ENCODE results near the gene PLA2G7.
A peak's percentile ranks its signal among the peaks of the same experiment; 100 is the strongest.
"Not testable (repeated sequence)": the region's sequence is repeated elsewhere in the genome, so short reads cannot be mapped to it uniquely, and the experiment has no call there.

Gene PLA2G7

DNA sequence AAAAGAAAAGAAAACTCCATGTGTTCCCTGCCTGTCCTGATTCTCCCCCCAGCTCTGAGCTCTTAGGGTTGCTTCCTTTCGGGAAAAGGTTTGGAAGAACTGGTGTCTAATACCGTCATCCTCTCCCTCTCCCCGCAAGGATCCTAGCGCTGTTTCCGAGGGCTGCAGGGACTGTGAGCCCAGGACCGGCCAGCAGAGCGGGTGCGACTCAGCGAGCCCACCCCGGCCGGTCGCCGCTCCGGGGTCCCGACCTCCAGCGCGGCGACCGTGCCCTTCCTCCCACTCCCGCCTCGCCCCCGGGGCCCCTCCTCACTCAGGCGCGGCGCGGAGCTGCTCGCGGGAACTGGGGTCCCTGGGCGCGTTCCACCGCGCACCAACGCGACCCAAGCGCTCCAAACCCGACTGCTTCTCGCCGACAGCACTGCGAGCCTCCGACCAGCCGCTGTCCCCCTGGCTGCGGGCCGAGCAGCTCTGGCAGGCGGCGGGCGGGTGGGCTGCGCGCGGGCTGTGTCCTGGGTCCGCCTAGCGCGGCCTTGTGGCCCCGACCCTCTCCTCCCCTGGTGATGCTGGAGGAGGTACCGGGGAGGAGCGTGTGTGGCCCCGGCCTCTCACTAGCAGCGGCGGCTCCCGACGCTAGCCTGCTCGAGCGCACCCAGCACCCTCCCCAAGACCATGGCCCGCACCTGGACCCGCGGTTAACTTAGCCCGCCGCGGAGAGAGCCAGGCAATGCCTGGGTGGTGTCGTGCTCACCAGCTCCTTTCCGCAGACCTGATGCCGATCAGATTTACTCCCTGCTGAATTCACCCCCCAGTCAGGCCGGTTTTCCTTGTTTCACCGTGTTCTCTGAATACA lies at the start of gene PLA2G7:
Gene PLA2G7, minus strand, starts transcription at position 509 of the 853 bp plus-strand sequence. CDS start 12,484 bp downstream, outside the sequence.
- Histone ChIP-seq H3K4me3 (ENCODE audit: insufficient read length, low read depth) (peak within 1 kb of the TSS; percentile 61), H3K9ac (ENCODE audit: insufficient read length, low read depth) (peak within 1 kb of the TSS; percentile 86), H3K4me1 (ENCODE audit: insufficient read depth, insufficient read length) (no peaks in the 10 kb centered on the region), H3K9me3 (ENCODE audit: insufficient read depth, low read length) (no peaks in the 10 kb centered on the region), H3K27me3 (ENCODE audit: insufficient read depth, insufficient read length) (peaks cover 11% of the 10 kb centered on the region), H3K36me3 (ENCODE audit: insufficient read depth, insufficient read length, low read length) (no peaks in the 10 kb centered on the region)
- TF ChIP-seq YY1 (IDR thresholded peaks at IDR 0.05; ENCODE audit: insufficient read depth, insufficient read length), result no peak
- TF ChIP-seq ZNF274 (IDR thresholded peaks at IDR 0.05; ENCODE audit: low read depth, low read length), result no peak
- no peak for TF ChIP-seq SUZ12 (IDR thresholded peaks at IDR 0.05; ENCODE audit: extremely low read depth, insufficient read depth, insufficient read length)
- no peak for DNase-seq (ENCODE audit: low read depth, low spot score)

DNA sequence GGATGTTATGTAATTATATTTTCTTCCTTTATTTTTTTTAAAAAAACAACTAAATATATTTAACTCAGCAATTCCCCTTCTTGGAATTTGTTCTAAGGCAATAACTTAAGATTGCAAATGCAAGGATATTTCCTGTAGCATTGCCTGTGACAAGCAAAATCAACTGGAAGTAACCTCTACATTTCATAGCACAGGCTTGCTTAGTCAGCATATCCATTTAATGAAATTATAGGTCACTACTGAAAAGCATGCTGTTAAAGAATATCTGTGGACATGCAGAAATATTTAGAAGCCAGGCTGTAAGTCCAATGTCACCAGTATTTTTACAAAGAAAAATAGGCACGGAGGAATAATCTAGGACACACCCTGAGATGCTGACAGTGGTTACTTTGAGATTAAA lies 49.4 kb upstream of the PLA2G7 start:
- H3K4me3 ChIP-seq (ENCODE audit: insufficient read length, low read depth), result no peak overlapping the region
- H3K9me3 ChIP-seq (ENCODE audit: insufficient read depth, low read length), result no peaks in the 10 kb centered on the region
- no peaks in the 10 kb centered on the region for H3K36me3 ChIP-seq (ENCODE audit: insufficient read depth, insufficient read length, low read length)
- TF ChIP-seq YY1 (IDR thresholded peaks at IDR 0.05; ENCODE audit: insufficient read depth, insufficient read length) (no peak), SUZ12 (IDR thresholded peaks at IDR 0.05; ENCODE audit: extremely low read depth, insufficient read depth, insufficient read length) (no peak), ZNF274 (IDR thresholded peaks at IDR 0.05; ENCODE audit: low read depth, low read length) (no peak)
- H3K9ac ChIP-seq (ENCODE audit: insufficient read length, low read depth), result no peak overlapping the region
- no peaks in the 10 kb centered on the region for H3K4me1 ChIP-seq (ENCODE audit: insufficient read depth, insufficient read length)
- DNase-seq (ENCODE audit: low read depth, low spot score), result no peak
- H3K27me3 ChIP-seq (ENCODE audit: insufficient read depth, insufficient read length), result no peaks in the 10 kb centered on the region

DNA sequence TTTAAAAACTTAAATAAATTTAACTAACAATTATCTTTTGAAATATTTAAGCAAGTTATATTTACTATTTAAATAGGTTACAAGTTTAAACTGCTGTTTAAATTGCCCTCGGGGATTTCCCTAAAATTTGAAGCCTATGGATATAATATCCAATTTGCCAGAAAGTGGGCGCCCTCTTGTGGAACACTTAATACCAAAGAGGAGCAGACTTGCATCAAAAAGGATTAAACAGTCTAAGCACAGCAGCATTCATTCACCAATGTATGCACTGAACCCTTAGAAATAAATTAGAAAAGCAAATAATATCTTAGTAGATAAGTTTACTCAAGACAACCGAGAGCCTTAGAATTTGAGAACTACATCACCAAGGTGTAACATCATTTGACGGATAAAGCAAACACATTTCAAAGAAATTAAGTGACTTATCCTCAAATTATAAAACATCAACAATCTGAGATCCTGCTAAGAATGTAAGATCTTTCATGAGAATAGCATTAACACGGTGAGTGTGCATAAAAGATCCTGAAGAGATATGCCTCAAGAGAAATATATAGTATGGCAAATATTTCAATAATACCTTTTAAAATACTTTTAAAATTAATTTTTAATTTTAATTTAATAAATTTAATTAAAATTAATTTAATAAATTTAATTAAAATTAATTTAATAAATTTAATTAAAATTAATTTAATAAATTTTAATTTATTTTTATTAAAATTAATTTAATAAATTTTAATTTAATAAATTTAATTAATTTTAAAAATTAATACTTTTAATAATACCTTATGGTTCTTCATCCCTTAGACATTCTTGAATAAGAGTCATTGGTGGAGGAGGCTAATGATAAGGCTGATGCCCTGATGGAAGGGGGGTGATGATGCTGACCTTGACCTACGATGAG lies 46.6 kb upstream of the PLA2G7 start:
- H3K27me3 ChIP-seq (ENCODE audit: insufficient read depth, insufficient read length), result no peaks in the 10 kb centered on the region
- peak; percentile 25 for DNase-seq (ENCODE audit: low read depth, low spot score)
- H3K4me3 ChIP-seq (ENCODE audit: insufficient read length, low read depth), result no peak overlapping the region
- H3K9ac ChIP-seq (ENCODE audit: insufficient read length, low read depth), result no peak overlapping the region
- TF ChIP-seq ZNF274 (IDR thresholded peaks at IDR 0.05; ENCODE audit: low read depth, low read length), result no peak
- no peaks in the 10 kb centered on the region for H3K9me3 ChIP-seq (ENCODE audit: insufficient read depth, low read length)
- no peaks in the 10 kb centered on the region for H3K4me1 ChIP-seq (ENCODE audit: insufficient read depth, insufficient read length)
- no peaks in the 10 kb centered on the region for H3K36me3 ChIP-seq (ENCODE audit: insufficient read depth, insufficient read length, low read length)

DNA sequence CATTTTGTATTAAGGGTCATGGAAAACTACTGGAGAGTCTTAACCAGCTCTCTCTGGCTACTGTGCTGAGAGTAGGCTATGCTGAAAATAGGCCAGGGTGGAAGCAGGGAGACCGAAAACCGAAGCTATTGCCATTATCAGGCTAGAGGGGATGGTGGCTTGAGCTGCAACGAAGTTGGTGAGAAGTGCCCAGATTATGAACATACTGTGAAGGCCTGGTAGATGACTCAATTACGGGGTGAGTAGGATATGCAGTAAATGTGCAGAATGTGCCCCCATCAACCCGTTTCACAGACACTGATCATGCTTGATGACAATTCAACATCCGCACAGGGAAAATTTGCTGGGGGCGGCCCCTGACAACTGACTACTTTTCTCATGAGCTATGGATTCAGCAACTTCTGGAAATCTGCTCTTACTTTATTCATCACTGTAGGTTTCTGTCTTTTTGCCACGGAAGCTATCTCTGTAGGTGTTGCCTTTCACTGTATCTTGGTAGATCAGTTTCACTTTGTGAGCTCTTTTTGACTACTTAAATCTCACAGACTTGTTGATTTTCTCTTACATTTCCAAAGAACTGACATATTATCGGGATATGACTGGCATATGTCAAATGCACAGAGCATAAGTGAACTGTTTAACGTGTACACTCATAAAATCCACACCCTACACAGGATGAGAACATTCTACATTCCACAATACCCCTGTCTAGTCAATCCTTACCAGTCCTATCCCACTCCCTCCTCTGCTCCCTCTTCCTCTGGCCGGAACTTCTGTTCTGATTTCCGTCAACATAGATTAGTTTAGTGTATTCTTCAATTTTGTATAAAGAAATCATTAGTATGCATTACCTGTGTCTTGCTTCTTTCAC lies 42.5 kb upstream of the PLA2G7 start:
- Histone ChIP-seq H3K27me3 (ENCODE audit: insufficient read depth, insufficient read length) (no peaks in the 10 kb centered on the region), H3K4me3 (ENCODE audit: insufficient read length, low read depth) (no peak overlapping the region), H3K36me3 (ENCODE audit: insufficient read depth, insufficient read length, low read length) (no peaks in the 10 kb centered on the region), H3K9me3 (ENCODE audit: insufficient read depth, low read length) (no peaks in the 10 kb centered on the region), H3K9ac (ENCODE audit: insufficient read length, low read depth) (no peak overlapping the region), H3K4me1 (ENCODE audit: insufficient read depth, insufficient read length) (no peaks in the 10 kb centered on the region)
- no peak for TF ChIP-seq YY1 (IDR thresholded peaks at IDR 0.05; ENCODE audit: insufficient read depth, insufficient read length)
- TF ChIP-seq ZNF274 (IDR thresholded peaks at IDR 0.05; ENCODE audit: low read depth, low read length), result no peak
- no peak for TF ChIP-seq SUZ12 (IDR thresholded peaks at IDR 0.05; ENCODE audit: extremely low read depth, insufficient read depth, insufficient read length)
- DNase-seq (ENCODE audit: low read depth, low spot score), result no peak

DNA sequence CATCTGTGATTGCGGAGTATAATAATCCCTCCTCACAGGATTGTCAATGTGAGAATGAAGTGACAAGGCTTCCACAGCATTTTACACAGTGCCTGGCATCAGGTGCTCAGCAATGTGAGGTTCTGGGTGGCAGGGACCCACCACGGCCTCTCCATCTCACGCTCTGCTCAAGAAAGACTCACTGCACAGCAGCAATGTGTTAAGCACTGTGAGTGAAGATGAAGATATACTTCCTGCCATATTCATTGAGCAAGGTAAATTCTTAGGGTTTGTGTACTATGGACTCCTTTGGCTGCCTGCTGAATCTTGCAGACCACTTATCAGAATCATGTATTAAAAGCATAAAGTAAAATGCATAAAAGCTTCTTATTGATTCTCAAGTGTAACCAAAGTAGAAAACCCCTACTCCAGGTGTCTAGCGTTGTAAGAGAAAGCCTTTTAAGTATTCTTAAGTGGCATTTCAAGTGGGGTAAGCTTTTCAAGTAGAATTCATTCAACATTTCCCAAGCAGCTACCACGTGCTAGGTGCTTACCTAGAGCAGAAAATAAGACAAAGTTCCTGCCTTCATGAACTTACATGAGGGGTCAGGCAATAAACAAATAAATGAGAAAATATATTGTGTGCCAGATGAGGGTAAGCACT lies 41.0 kb upstream of the PLA2G7 start:
- TF ChIP-seq YY1 (IDR thresholded peaks at IDR 0.05; ENCODE audit: insufficient read depth, insufficient read length) (no peak), ZNF274 (IDR thresholded peaks at IDR 0.05; ENCODE audit: low read depth, low read length) (no peak), SUZ12 (IDR thresholded peaks at IDR 0.05; ENCODE audit: extremely low read depth, insufficient read depth, insufficient read length) (no peak)
- Histone ChIP-seq H3K4me3 (ENCODE audit: insufficient read length, low read depth) (no peak overlapping the region), H3K27me3 (ENCODE audit: insufficient read depth, insufficient read length) (no peaks in the 10 kb centered on the region), H3K9me3 (ENCODE audit: insufficient read depth, low read length) (no peaks in the 10 kb centered on the region), H3K4me1 (ENCODE audit: insufficient read depth, insufficient read length) (no peaks in the 10 kb centered on the region), H3K9ac (ENCODE audit: insufficient read length, low read depth) (no peak overlapping the region), H3K36me3 (ENCODE audit: insufficient read depth, insufficient read length, low read length) (no peaks in the 10 kb centered on the region)
- DNase-seq (ENCODE audit: low read depth, low spot score), result no peak

DNA sequence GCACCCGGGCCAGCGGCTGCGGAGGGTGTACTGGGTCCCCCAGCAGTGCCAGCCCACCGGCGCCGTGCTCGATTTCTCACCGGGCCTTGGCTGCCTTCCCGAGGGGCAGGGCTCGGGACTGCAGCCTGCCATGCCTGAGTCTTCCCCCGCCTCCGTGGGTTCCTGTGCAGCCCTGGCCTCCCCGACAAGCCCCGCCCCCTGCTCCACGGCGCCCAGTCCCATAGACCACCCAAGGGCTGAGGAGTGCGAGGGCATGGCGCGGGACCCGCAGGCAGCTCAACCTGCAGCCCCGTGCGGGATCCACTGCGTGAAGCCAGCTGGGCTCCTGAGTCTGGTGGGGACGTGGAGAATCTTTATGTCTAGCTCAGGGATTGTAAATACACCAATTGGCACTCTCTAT lies 39.6 kb upstream of the PLA2G7 start:
- H3K4me3 ChIP-seq (ENCODE audit: insufficient read length, low read depth); H3K27me3 ChIP-seq (ENCODE audit: insufficient read depth, insufficient read length); H3K9me3 ChIP-seq (ENCODE audit: insufficient read depth, low read length); H3K9ac ChIP-seq (ENCODE audit: insufficient read length, low read depth); H3K36me3 ChIP-seq (ENCODE audit: insufficient read depth, insufficient read length, low read length); H3K4me1 ChIP-seq (ENCODE audit: insufficient read depth, insufficient read length); DNase-seq (ENCODE audit: low read depth, low spot score): not testable (repeated sequence)

Measured in NT2/D1 (cell line).